ENCODE data around the gene CLEC5A. TPM values are rescaled to one million over a fixed set of nuclear protein-coding genes. Genes with fewer than 3 reads are reported as not detected.
"Not testable (repeated sequence)": the region's sequence is repeated elsewhere in the genome, so short reads cannot be mapped to it uniquely, and the experiment has no call there.

Gene CLEC5A
- total and polyA plus RNA-seq, 2 experiments from 2014 or later = not detected

- no peak overlapping the region for H3K9ac ChIP-seq
- WGBS, 2 experiments (ENCODE audit: low coverage in 1 of 2, low lambda C conversion rate in 2 of 2, missing lambda C conversion rate in 2 of 2) = 36 to 46% methylated on average over 2 of the region's 2 CpGs
- no peak overlapping the region for H2AFZ ChIP-seq
- H3K27ac ChIP-seq = no peak overlapping the region
- H3K9me2 ChIP-seq (ENCODE audit: insufficient read depth) = no peaks in the 10 kb centered on the region
- H3K4me1 ChIP-seq (ENCODE audit: insufficient read depth) = no peaks in the 10 kb centered on the region
- no peaks in the 10 kb centered on the region for H3K36me3 ChIP-seq (ENCODE audit: low read depth)
- H4K20me1 ChIP-seq (ENCODE audit: insufficient read depth) = no peaks in the 10 kb centered on the region
- no peaks in the 10 kb centered on the region for H3F3A ChIP-seq (ENCODE audit: insufficient read depth)
- H3K4me3 ChIP-seq = no peak overlapping the region
- DNase-seq = no peak
- no peak for TF ChIP-seq EZH2phosphoT487 (IDR thresholded peaks at IDR 0.05; ENCODE audit: insufficient read depth, low read depth)
- TF ChIP-seq EZH2 (IDR thresholded peaks at IDR 0.05; ENCODE audit: insufficient read depth, poor library complexity, severe bottlenecking) = no peak
- H3K9me3 ChIP-seq (ENCODE audit: low read depth) = no peaks in the 10 kb centered on the region
- no peaks in the 10 kb centered on the region for H3K27me3 ChIP-seq (replicated peaks; ENCODE audit: insufficient read depth)
- no peaks in the 10 kb centered on the region for H3K79me2 ChIP-seq (ENCODE audit: insufficient read depth)
- in situ Hi-C loops (cut with MboI) = no loop called here
- H3K4me2 ChIP-seq (ENCODE audit: unreplicated experiment) = no peak overlapping the region
Measured at GRCh38 chr7:141915565-141915964, 31.2 kb downstream of the CLEC5A start.

DNA sequence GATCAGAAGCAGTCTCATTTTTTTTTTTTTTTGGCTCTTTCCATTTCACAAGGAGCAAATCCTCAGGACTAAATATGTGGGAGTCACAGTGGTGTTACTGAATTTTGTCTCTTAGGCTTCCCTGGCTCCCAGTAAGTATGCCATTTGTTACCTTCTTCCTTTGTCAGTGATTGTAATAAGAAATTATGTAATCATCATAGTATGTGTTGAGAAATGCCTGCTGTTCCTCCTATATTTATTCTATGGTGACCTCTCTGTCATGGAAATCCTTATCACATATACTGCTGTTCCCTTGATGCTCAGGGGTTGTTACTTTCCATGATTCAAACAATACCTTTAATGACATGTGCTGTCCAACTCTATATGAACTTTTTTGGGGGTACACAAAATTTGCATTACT lies 35.4 kb downstream of the CLEC5A start:
- Histone ChIP-seq H3K9ac (no peak overlapping the region), H3K27me3 (replicated peaks; ENCODE audit: insufficient read depth) (no peaks in the 10 kb centered on the region), H3K4me2 (ENCODE audit: unreplicated experiment) (no peak overlapping the region), H3K79me2 (ENCODE audit: insufficient read depth) (no peaks in the 10 kb centered on the region), H3K9me2 (ENCODE audit: insufficient read depth) (no peaks in the 10 kb centered on the region), H3K4me3 (no peak overlapping the region), H3K9me3 (ENCODE audit: low read depth) (no peaks in the 10 kb centered on the region), H3K27ac (no peak overlapping the region), H3F3A (ENCODE audit: insufficient read depth) (no peaks in the 10 kb centered on the region), H2AFZ (no peak overlapping the region), H3K36me3 (ENCODE audit: low read depth) (no peaks in the 10 kb centered on the region), H3K4me1 (ENCODE audit: insufficient read depth) (no peaks in the 10 kb centered on the region), H4K20me1 (ENCODE audit: insufficient read depth) (no peaks in the 10 kb centered on the region)
- no peak for DNase-seq
- in situ Hi-C loops (cut with MboI) = no loop called here
- no peak for TF ChIP-seq EZH2 (IDR thresholded peaks at IDR 0.05; ENCODE audit: insufficient read depth, poor library complexity, severe bottlenecking)
- TF ChIP-seq EZH2phosphoT487 (IDR thresholded peaks at IDR 0.05; ENCODE audit: insufficient read depth, low read depth) = no peak

- peak; percentile 20 for DNase-seq
- no peak overlapping the region for H3K4me3 ChIP-seq
- no peaks in the 10 kb centered on the region for H3K9me2 ChIP-seq (ENCODE audit: insufficient read depth)
- H4K20me1 ChIP-seq (ENCODE audit: insufficient read depth) = no peaks in the 10 kb centered on the region
- no peaks in the 10 kb centered on the region for H3K9me3 ChIP-seq (ENCODE audit: low read depth)
- no peaks in the 10 kb centered on the region for H3F3A ChIP-seq (ENCODE audit: insufficient read depth)
- TF ChIP-seq EZH2phosphoT487 (IDR thresholded peaks at IDR 0.05; ENCODE audit: insufficient read depth, low read depth) (no peak), EZH2 (IDR thresholded peaks at IDR 0.05; ENCODE audit: insufficient read depth, poor library complexity, severe bottlenecking) (no peak)
- no peaks in the 10 kb centered on the region for H3K4me1 ChIP-seq (ENCODE audit: insufficient read depth)
- no peak overlapping the region for H3K9ac ChIP-seq
- no peak overlapping the region for H2AFZ ChIP-seq
- in situ Hi-C loops (cut with MboI) = no loop called here
- no peaks in the 10 kb centered on the region for H3K27me3 ChIP-seq (replicated peaks; ENCODE audit: insufficient read depth)
- no peak overlapping the region for H3K27ac ChIP-seq
- WGBS, 2 experiments (ENCODE audit: low coverage in 1 of 2, low lambda C conversion rate in 2 of 2, missing lambda C conversion rate in 2 of 2) = 38 to 44% methylated on average over 4 of the region's 4 CpGs
- H3K4me2 ChIP-seq (ENCODE audit: unreplicated experiment) = no peak overlapping the region
- no peaks in the 10 kb centered on the region for H3K79me2 ChIP-seq (ENCODE audit: insufficient read depth)
- H3K36me3 ChIP-seq (ENCODE audit: low read depth) = no peaks in the 10 kb centered on the region
Measured at GRCh38 chr7:141906285-141906684, 40.5 kb downstream of the CLEC5A start.

- in situ Hi-C loops (cut with MboI); H3K9ac ChIP-seq; H2AFZ ChIP-seq; H3K4me2 ChIP-seq (ENCODE audit: unreplicated experiment); H4K20me1 ChIP-seq (ENCODE audit: insufficient read depth); H3K79me2 ChIP-seq (ENCODE audit: insufficient read depth); H3F3A ChIP-seq (ENCODE audit: insufficient read depth); DNase-seq; H3K9me3 ChIP-seq (ENCODE audit: low read depth); H3K4me1 ChIP-seq (ENCODE audit: insufficient read depth); H3K36me3 ChIP-seq (ENCODE audit: low read depth); H3K27me3 ChIP-seq (replicated peaks; ENCODE audit: insufficient read depth); H3K9me2 ChIP-seq (ENCODE audit: insufficient read depth); H3K4me3 ChIP-seq; H3K27ac ChIP-seq: not testable (repeated sequence)
- WGBS, 2 experiments (ENCODE audit: low coverage in 1 of 2, low lambda C conversion rate in 2 of 2, missing lambda C conversion rate in 2 of 2) = 78 to 90% methylated on average over 3 of the region's 3 CpGs
Measured at GRCh38 chr7:141899366-141899765, 47.4 kb downstream of the CLEC5A start.

DNA sequence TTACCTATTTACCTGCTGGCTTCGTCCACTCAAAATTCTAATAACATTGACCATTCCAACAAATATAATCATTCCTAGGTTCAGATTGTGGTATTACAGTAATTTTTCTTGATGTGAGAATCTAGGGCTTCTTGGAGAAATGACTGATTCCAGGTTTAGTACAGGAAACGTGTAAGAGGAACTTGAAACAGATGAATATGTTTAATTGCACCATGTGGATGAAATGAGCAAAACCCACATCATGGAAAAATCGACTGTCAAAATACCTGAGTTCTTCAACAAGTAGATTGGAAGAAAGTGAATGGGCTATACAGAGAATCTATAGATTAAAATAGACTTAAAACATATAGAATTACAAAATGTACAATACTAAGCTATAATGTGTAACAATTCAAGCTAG lies 55.4 kb downstream of the CLEC5A start:
- no peak for TF ChIP-seq EZH2phosphoT487 (IDR thresholded peaks at IDR 0.05; ENCODE audit: insufficient read depth, low read depth)
- TF ChIP-seq EZH2 (IDR thresholded peaks at IDR 0.05; ENCODE audit: insufficient read depth, poor library complexity, severe bottlenecking) = no peak
- Histone ChIP-seq H4K20me1 (ENCODE audit: insufficient read depth) (no peaks in the 10 kb centered on the region), H3K27ac (no peak overlapping the region), H3K9ac (no peak overlapping the region), H3K4me1 (ENCODE audit: insufficient read depth) (no peaks in the 10 kb centered on the region), H3K36me3 (ENCODE audit: low read depth) (no peaks in the 10 kb centered on the region), H3K79me2 (ENCODE audit: insufficient read depth) (no peaks in the 10 kb centered on the region), H3K9me3 (ENCODE audit: low read depth) (no peaks in the 10 kb centered on the region), H3K4me3 (no peak overlapping the region), H3K4me2 (ENCODE audit: unreplicated experiment) (no peak overlapping the region), H3K27me3 (replicated peaks; ENCODE audit: insufficient read depth) (no peaks in the 10 kb centered on the region), H2AFZ (no peak overlapping the region), H3F3A (ENCODE audit: insufficient read depth) (no peaks in the 10 kb centered on the region), H3K9me2 (ENCODE audit: insufficient read depth) (no peaks in the 10 kb centered on the region)
- in situ Hi-C loops (cut with MboI) = no loop called here
- WGBS, 2 experiments (ENCODE audit: low coverage in 1 of 2, low lambda C conversion rate in 2 of 2, missing lambda C conversion rate in 2 of 2) = 32 to 34% methylated on average over 3 of the region's 3 CpGs
- DNase-seq = no peak
